22Rv1 (cell line): ENCODE measurements around the gene RPS6KB2.
A peak's percentile ranks its signal among the peaks of the same experiment; 100 is the strongest.

Experiments
- H3K27ac ChIP-seq: fragments of 450-650 bp; 2 replicates; pipeline ENCODE4 v1.5.1; 2017
- CTCF ChIP-seq: fragments of 450-650 bp; IDR thresholded peaks from 2 replicates; pipeline ENCODE4 v1.5.1; 2017; ENCODE audit warnings: mild to moderate bottlenecking
- ZFX ChIP-seq: fragments of 450-650 bp; IDR thresholded peaks from 2 replicates; pipeline ENCODE4 v1.6.1; 2017; ENCODE audit warnings: antibody characterized with exemption, borderline replicate concordance

RPS6KB2 gene

GRCh38 chr11:67466367-67466766, 38.1 kb downstream of the RPS6KB2 start:
- TF ChIP-seq ZFX (no peak), CTCF (no peak)
- peak overlapping the region; percentile 98 for H3K27ac ChIP-seq

- no peak for TF ChIP-seq CTCF
- no peak for TF ChIP-seq ZFX
- H3K27ac ChIP-seq: peak overlapping the region; percentile 98
Observed at GRCh38 chr11:67466962-67467771, 38.9 kb downstream of the RPS6KB2 start.

GRCh38 chr11:67468056-67468455, 39.8 kb downstream of the RPS6KB2 start:
- peak overlapping the region; percentile 98 for H3K27ac ChIP-seq
- TF ChIP-seq ZFX (no peak), CTCF (no peak)

- peak overlapping the region; percentile 98 for H3K27ac ChIP-seq
- TF ChIP-seq ZFX: no peak
- no peak for TF ChIP-seq CTCF
Observed at GRCh38 chr11:67468456-67468758, 40.1 kb downstream of the RPS6KB2 start.

- H3K27ac ChIP-seq: peak within 1 kb of the TSS; percentile 98
- TF ChIP-seq ZFX: no peak
- peak; percentile 72 for TF ChIP-seq CTCF
Observed at GRCh38 chr11:67468759-67469507, 40.6 kb downstream of the RPS6KB2 start, which contains the start of gene TMEM134. Gene TMEM134 (minus strand): TSS chr11:67469251. CDS start chr11:67469192, 59 bp downstream.

- peak overlapping the region; percentile 98 for H3K27ac ChIP-seq
- TF ChIP-seq CTCF: peak; percentile 40; the same call in 1 of the 2 replicates
- TF ChIP-seq ZFX: no peak
Observed at GRCh38 chr11:67469508-67469811, 41.2 kb downstream of the RPS6KB2 start.

GRCh38 chr11:67470337-67471002, 42.2 kb downstream of the RPS6KB2 start:
- H3K27ac ChIP-seq: no peak overlapping the region

More at GRCh38 chr11:67470337-67471002, 42.2 kb downstream of the RPS6KB2 start:
- TF ChIP-seq CTCF: no peak
- TF ChIP-seq ZFX: no peak
